ENCODE results near the gene CDK4.

GRCh38 chr12:57769594-57769993, 17.5 kb upstream of the CDK4 start:
- TF ChIP-seq EZH2 (IDR thresholded peaks at IDR 0.05; ENCODE audit: borderline replicate concordance, low read length), result no peak
- no peak for TF ChIP-seq CTCF (IDR thresholded peaks at IDR 0.05; ENCODE audit: low read length)
